ENCODE measurements around the gene HEYL. TPM values are rescaled to one million over a fixed set of nuclear protein-coding genes. Genes with fewer than 3 reads are reported as not detected.

HEYL gene
- total and polyA plus RNA-seq, 9 of the 15 experiments (the other 6 are each of a cell fraction or from before 2014, with no cell fraction given): 0.13 to 0.89 (median 0.25) TPM

- peak in 1 of 3 experiments; percentile 20 for TF ChIP-seq YY1 (IDR thresholded peaks at IDR 0.05; ENCODE audit: borderline replicate concordance in 1 of 3, control insufficient read depth in 1 of 3, extremely low read depth in 1 of 3, insufficient read depth in 3 of 3, insufficient read length in 1 of 3, insufficient replicate concordance in 2 of 3, low read depth in 1 of 3, low read length in 2 of 3)
- TF ChIP-seq ZNF224 (CRISPR knock-in tag; IDR thresholded peaks at IDR 0.05): no peak
- TF ChIP-seq RAD21 (CRISPR knock-in tag; conservative IDR thresholded peaks at IDR 0.05 in 1 of 2, IDR thresholded peaks at IDR 0.05 in 1 of 2): peak; percentile 53 to 71
- no peak for TF ChIP-seq GABPB1 (CRISPR knock-in tag; IDR thresholded peaks at IDR 0.05)
- no peak for TF ChIP-seq ARID2 (IDR thresholded peaks at IDR 0.05)
- TF ChIP-seq ZNF197 (CRISPR knock-in tag; IDR thresholded peaks at IDR 0.05; ENCODE audit: low read depth): no peak
- TF ChIP-seq SETDB1 (IDR thresholded peaks at IDR 0.05; ENCODE audit: low read length): no peak
- TF ChIP-seq MXD1 (CRISPR knock-in tag; IDR thresholded peaks at IDR 0.05; ENCODE audit: borderline replicate concordance, poor library complexity, severe bottlenecking): no peak
- no peak for TF ChIP-seq SMAD1 (IDR thresholded peaks at IDR 0.05; ENCODE audit: low read depth, low read length, partially characterized antibody)
- TF ChIP-seq HMGN3 (IDR thresholded peaks at IDR 0.05; ENCODE audit: borderline replicate concordance, extremely low read depth, insufficient read length, low read depth, low read length): no peak
- no peak for TF ChIP-seq RERE (CRISPR knock-in tag; IDR thresholded peaks at IDR 0.05; ENCODE audit: borderline replicate concordance)
- TF ChIP-seq ILK (tag; IDR thresholded peaks at IDR 0.05; ENCODE audit: borderline replicate concordance, low read depth): no peak
- TF ChIP-seq CC2D1A (IDR thresholded peaks at IDR 0.05): no peak
- TF ChIP-seq TEAD1 (CRISPR knock-in tag; IDR thresholded peaks at IDR 0.05): peak; percentile 13 to 69; a peak in 1 of 4 replicates
- TF ChIP-seq TEAD4 (IDR thresholded peaks at IDR 0.05; ENCODE audit: low read length): peak; percentile 32; the same call in 1 of the 2 replicates
- no peak for TF ChIP-seq TEAD4 (CRISPR knock-in tag; IDR thresholded peaks at IDR 0.05; ENCODE audit: borderline replicate concordance)
- no peak for TF ChIP-seq PKNOX1 (IDR thresholded peaks at IDR 0.05)
- TF ChIP-seq PHF21A (IDR thresholded peaks at IDR 0.05; ENCODE audit: borderline replicate concordance, low read depth): no peak; the same call in 1 of the 2 replicates
- no peak for TF ChIP-seq HMBOX1 (IDR thresholded peaks at IDR 0.05)
- TF ChIP-seq ZNF253 (CRISPR knock-in tag; conservative IDR thresholded peaks at IDR 0.05): no peak
- TF ChIP-seq ZNF583 (CRISPR knock-in tag; IDR thresholded peaks at IDR 0.05): no peak
These were observed 33.1 kb upstream of the HEYL start (continued) for GRCh38 chr1:39672551-39672947.

All from K562 (cell line).